CD4-positive, alpha-beta T cell treated with Interferon alpha-2 for 1 hour (primary cell): Measurements from ENCODE around the gene GRK5.
"Not testable (repeated sequence)": the region's sequence is repeated elsewhere in the genome, so short reads cannot be mapped to it uniquely, and the experiment has no call there.

Experiments used
- DNase-seq, 2 donors: peaks; one replicate each; pipeline ENCODE4 v3.0.0-alpha.2; 2020 to 2022

GRK5 gene

DNA sequence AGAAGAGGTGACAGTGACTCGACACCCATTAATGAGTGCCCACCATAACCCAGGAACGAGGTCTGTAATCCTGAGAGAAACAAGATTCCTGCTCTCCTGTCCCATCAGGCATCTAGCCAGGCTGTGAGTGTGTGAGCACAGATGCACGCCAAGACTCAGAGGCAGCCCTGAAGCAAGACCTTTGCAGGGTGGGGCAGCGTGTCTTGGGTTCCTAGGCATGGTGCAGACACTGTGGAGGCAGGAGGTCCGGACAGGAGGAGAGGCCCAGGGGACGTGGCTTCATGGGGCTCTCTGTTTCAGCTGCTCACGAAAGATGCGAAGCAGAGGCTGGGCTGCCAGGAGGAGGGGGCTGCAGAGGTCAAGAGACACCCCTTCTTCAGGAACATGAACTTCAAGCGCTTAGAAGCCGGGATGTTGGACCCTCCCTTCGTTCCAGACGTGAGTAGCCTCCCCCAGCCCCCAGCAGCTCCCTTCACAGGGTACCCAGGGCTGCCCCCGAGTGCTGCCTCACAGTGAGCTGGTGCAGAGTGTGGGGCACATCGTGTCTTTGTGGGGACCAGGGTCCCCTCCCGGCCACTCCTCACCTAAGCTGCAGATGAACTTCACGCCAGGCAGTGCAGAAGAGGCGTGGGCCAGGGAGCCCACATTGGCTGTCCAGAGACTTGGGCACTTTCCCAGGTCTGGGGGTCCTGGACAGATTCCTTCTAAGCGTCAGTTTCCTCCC lies 240.6 kb downstream of the GRK5 start:
- no peak for DNase-seq

DNA sequence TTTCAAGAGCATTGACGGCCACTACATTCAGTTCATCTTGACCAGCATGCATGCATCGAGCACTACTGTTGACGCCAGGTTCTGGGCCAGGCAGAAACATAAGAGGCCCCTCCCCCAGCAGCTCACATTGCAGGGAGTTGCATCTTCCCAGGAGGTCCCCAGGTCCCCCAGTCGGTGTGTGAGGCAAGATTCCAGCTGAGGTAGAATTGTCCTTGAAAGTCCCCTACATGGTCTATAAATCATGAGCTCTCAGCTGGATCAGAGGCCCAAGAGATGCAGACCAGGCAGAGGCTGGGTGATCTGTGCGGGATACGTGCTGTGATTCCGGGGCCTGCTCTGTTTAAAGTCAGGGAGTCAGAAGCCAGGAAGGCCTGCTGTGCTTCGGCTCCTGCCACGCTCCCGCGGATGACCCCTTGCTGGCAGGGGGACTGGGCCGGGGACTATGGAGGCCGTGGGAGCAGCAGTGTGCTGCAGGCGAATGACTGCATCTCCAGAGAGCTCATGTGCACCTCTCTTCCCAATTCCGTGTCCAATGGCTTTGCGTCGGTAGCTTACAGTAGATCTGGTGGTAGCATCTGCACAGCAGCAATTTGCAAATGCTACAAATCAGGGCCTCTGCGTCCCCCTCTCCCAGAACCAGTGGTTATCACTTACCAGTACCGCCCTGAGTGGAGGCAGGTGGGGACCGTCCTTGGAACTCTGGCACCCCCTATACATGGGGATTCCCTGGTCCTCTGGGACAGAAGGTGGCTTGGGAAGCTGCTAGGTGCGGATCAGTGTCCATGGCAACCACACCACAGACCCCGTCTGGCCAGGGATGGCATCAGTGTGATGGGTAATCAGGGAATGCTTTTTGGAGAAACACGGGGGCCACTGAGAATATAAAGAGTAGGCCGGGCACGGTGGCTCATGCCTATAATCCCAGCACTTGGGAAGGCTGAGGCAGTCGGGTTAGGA lies 241.5 kb downstream of the GRK5 start:
- DNase-seq: no peak

DNA sequence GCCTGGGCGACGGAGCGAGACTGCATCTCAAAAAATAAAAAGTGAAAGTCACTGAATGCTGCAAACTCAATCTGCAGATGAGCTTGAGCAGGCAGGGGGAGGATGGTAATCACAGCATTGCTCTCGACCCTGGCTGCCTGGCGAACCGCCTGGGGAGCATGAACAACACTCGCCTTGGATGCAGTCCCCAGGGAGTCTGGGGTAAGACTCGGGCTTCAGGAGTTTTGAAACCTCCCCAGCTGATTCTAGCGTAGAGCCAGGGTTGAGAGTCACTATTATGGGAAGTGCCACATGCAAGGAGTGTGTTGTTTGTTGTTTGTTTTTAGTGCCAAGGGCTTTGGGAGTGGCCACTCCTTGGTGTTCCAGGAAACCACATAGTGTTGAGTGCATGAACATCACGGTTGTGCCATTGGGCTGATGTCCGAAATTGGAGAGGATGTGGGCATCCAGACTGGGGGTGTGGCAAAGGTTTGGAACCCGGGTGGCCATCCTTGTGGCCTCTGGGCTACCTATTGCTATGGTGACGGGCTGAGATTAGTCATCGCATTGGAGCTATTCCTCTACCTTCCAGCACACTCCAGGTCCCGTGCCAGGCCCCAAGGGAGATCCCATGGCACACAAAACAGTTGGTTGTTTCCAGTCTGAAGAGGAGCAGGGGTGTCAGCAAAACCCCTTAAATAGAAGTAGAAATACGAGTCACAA lies 242.5 kb downstream of the GRK5 start:
- no peak for DNase-seq

DNA sequence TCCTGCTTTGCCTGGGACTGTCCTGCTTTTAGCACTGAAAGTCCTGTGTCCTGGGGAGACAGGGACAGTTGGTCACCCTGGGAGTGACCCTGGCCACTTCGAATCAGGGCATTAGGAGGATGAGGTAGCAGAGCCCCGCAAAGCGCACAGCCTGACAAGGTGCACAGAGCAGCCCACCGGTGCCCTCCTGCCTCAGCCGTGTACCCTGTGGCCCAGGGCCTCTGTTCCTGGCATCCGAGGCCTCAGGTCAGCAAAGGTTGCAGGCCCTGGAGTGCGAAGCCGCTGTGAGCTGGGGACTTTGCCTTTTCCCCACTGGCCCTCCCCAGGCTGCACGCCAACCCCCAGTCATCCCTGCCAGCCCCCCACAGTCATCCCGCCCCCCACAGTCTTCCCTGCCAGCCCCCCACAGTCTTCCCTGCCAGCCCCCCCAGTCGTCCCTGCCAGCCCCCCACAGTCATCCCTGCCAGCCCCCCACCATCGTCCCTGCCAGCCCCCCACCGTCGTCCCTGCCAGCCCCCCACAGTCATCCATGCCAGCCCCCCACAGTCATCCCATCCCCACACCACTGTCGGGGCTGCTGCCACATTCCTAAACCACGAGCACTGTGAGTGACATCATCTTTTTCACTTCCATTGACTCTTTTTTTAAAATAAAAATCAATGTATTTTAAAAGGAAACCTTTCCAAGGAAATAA lies 243.4 kb downstream of the GRK5 start:
- DNase-seq: no peak

DNA sequence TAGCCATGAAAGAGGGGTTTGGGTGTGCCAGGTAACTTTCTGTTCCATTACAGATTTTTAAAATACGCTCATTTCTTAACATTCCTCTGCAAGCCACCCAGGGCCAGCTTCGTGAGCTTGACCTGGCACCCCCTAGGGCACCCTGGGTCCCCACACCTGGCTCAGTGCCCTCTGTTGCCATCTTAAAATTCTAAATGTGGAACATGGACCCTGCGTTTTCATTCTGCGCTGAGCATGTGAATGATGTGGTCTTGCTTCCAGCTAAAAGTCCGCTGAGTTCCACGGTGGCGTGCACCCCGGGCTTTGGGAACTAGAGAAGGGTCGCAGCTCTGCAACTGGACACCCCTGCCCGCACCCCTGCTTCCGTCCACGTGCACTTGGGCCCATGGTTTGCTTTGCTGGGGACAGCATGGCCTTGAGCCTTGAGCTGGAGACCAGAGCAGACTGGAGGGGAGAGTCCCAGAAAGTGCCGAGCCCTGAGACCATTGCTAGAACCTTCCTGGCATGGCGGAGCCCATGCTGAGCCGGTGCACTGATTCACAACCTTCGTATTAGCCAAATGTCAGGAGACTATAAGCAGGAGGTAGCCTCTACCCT lies 244.0 kb downstream of the GRK5 start:
- no peak for DNase-seq

DNA sequence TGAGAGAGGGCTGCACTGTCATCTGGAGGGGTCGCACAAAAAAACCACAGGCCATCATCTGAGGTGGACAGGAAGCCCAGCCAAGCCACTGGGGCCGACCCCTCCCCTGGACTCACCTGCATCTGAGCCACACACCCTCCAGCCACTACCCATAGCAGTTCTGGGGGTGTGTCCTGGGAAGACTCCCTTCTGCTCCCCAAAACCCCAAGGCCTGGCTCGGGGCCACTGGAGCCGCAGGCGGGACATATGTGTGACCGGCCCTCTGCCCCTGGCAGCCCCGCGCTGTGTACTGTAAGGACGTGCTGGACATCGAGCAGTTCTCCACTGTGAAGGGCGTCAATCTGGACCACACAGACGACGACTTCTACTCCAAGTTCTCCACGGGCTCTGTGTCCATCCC lies 245.0 kb downstream of the GRK5 start:
- DNase-seq: no peak

DNA sequence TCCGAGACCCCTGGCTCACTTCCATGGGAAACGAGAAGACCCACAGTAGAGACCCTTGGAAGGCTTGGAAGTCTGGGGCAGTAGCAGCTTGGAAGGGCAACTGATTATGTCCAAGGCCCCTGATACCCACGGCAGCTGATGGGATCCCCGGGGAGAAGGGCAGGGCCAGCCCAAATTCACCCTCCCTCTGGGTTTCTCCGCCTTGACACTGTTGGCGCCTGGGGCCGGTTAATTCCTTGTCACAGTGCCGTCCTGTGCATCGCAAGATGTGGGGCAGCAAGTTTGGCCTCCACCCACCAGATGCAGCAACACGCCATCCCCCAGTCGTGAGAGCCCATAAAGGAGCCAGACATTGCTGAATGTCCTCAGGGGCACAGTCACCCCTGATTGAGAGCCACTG lies 245.9 kb downstream of the GRK5 start:
- no peak for DNase-seq

DNA sequence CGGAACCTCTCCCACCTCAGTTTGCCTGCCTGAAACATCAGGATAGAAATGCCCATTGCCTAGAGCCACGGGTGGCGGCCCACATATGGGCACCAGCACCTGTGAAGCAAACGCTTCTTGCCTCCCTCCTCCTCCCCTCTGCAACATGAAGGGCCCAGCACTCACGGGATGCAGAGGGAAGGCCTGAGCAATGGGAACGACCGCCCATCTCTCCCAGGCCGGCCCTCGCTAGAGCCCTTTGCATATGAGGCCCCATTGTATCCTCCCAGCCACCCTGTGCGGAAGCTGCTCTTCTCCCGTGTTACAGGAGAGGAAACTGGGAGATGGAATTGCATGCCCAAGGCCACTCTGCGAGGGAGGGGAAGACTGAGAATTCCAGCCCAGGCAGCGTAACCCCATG lies 246.9 kb downstream of the GRK5 start:
- DNase-seq: no peak

DNA sequence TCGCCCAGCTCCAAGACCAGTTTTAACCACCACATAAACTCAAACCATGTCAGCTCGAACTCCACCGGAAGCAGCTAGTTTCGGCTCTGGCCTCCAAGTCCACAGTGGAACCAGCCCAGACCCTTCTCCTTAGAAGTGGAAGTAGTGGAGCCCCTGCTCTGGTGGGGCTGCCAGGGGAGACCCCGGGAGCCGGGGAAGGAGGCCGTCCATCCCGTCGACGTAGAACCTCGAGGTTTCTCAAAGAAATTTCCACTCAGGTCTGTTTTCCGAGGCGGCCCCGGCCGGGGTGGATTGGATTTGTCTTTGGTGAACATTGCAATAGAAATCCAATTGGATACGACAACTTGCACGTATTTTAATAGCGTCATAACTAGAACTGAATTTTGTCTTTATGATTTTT lies 247.6 kb downstream of the GRK5 start:
- DNase-seq: no peak

DNA sequence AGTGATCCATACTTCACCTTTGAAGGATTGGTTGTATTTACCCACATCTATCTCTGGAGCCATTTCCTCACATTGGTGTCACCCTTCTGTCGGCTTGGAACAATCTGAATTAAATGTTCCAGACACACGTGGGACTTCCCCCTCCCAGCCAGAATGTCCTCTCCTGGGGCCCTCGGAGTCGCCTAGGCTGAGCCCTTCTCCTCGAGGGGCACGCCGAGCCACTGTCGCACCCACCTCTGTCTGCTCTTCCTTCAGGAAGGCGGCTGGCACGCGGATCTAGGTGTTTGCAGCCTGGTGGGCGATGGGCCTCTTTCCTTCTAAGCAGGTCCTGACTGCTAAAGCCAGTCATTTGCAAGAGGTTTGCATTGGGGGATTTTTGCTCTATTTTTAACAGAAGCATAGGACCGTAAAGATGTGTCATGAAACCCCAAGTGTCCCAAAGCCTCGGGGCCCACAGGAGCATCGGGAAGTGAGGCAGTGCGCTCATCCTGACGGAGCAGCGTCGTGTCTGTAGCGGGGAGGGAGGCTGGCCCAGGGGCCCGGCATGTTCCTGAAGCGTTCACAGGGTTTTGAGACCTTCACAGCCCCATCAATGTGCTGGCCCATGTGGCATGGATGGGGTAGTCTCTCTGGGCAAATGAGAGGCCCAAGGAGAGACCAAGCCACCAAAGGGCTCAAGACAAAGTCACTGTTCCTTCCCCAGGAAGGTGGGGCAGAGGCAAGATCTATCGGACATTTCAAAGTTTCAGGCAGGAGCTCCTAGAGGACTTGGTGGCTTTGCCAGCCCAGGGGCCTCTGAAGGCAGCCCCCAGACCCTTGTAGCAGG lies 248.5 kb downstream of the GRK5 start:
- DNase-seq: no peak

DNA sequence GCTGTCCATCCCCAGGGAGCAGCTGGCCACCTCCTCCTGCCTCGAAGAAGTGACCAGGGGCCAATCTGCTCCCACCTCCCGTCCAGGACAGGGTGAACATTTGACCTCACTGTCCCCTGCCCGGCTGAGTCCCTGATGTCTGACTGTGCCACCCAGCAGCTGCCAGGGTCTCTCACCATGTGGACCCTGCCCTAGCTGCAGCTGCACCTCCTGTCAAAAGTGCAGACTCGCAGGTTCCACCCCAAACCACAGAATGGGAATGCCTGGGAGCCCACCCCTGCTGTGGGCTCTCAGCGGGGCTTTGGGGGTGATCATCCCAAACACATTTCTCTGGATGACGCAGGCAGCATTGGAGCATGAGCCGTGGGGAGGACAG lies 249.1 kb downstream of the GRK5 start:
- no peak for DNase-seq

DNA sequence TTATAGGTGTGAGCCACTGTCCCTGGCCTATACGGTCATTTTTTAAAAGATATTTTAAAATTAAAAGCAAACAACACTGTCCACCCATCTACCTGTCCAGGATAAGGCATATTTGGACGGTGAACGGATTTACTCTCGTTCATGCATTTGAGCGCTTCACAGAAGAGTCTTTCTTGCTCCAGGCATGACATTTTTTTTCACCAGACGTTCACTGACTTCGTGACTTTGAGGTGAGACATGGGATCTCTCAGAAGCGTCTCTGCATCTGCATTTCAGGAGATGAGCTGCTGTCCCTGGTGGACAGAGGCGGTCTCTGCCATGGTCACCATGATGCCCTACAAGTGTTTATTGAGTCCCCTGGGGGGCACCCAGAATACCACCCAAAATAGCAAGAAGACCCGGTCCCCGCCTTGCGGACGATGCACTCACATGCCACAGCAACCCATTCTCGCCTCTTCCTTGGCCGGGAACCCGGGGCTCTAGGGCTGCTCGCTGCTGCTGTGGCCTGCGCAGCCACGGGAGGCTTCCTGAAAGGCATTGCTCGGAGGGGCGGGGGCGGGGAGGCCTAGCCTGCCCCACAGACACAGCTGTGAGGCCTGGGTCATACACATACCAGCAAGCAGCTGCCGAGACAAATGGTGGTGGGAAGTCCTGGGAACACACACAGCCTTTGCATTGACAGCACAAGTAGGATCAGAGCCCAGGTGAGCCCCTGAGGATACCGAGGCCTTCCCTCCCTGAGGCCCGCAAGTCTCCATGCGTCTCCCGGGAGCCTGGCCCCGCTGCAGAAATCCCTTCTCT lies 250.8 kb downstream of the GRK5 start:
- DNase-seq: no peak

DNA sequence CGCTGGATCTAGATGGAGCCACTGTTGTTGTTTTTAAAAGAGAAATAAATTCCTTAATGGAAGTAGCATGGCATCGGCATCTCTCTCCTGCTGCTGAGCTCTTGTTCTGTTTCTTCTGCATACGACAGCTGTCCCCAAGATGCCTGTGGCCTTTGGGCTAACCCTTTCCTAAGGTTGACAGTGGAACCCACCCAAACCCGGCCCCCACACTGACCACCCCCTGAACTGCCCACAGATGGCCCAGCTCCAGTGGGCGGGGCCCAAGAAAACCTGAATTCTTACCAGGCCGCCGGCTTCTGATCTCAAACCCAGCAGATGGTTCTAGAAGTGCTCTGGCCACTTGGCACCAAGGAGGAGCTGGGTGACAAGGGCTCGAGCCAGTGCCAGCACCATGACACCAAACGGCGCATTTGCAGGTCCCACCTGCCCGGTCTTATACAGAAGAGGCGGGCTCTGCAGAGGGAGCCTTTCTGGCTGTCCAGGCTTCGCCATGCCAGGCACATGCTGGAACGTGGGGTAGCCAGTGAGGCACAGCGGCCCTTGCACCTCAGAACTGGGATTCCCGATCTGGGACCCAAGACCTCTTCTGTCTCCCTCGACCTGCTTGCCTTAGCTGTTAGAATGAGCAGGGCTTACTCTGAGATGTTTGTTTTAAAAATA lies 252.4 kb downstream of the GRK5 start:
- DNase-seq: no peak

DNA sequence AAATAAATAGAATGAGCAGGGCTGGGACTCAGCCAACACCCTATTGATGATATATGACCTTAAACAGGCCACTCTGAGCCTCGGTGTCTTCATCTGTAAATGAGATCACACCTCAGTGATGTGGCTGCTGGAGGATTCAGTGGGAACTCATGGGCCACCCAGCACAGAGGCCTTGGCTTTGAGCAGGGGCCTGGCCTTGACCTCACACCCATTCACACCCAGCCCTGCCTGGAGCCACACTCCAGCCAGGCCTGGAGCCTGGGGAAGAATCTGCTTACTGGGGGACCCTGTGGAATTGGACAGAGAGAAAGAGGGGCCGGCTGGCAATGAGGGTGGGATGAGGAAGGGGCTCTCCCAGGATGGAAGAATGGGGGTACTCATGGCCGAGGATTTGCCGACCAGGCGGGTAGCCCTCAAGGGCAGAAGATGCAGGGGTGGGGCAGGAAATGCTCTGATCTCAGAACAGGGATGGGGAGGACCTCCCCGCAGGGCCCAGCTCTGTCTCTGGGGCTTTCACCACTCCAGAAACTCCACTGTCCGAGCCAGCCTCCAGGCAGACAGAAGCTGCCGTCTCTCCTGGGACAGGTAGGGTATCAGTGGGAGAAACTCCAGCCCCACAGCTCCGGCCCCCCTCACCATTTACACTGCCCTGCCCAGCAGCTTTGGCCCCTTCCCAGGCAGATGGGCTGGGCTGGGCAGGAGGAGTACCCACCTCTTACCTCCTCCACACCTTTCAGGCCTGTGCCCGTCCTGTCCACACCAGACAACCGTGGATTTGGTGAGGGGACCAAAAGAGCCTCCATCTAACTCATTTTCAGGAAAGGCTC lies 253.2 kb downstream of the GRK5 start:
- DNase-seq: no peak

DNA sequence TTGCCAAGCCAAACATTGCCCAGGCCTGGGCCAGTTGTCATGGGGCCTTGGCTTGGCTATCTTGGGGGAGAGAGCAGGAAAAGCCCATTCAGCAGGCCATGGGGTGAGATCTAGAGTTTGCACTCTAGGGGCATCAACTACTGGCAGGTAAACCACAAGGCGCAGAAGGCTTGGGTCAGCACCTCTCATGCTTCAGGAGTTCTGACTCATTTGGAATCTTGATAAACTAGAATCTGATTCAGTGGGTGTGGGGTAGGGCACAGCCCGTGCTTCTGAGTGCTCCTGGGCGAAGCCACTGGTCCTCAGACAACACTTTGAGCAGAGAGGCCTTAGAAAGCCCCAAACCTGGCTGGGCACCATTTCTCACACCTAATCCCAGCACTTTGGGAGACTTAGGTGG lies 254.0 kb downstream of the GRK5 start:
- DNase-seq: no peak

DNA sequence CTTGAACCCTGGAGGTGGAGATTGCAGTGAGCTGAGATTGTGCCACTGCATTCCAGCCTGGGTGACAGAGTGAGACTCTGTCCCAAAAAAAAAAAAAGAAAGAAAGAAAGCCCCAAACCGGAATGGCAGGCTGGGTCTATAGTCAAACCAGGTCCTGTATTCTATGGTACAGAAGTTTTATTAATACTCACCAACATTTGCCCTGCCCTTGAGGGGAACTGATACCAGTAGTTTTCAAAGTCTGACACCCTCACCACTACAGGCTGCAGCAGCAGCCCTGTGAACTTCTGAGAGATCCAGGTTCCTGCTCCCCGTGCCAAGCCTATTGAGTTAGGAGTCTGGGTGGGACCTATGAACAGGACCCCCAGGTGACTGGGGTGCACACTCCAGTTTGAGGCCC lies 254.6 kb downstream of the GRK5 start:
- DNase-seq: no peak

DNA sequence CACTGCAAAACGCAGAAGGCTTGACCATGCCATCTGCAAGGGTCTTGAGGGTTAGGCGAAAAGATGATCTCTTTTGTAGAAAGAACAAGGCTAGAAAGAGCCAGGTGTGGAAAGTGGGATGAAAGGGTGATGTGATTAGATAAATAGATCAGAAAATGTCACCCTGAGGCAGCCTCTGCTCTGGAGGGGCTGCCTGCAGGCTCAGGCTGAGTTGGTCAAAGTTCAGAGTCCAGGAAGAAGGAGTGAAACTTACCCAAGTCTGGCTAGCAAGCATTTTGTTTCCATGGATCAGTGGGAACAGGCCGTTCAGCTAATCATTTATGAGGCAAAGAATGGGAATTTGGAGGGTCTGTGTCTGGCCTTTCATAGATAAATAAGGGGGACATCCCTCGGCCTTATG lies 255.4 kb downstream of the GRK5 start:
- DNase-seq: no peak

DNA sequence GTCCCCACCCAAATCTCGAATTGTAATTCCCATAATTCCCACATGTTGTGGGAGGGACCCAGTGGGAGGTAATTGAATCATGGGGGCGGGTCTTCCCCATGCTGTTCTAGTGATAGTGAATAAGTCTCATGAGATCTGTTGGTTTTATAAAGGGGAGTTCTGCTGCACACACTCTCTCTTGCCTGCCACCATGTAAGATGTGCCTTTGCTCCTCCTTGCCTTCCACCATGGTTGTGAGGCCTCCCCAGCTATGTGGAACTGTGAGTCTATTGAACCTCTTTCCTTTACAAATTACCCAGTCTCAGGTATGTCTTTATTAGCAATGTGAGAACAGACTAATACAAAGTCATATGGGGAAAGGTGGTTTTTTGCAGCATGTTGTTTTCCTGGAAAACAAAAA lies 255.8 kb downstream of the GRK5 start:
- DNase-seq: not testable (repeated sequence)

DNA sequence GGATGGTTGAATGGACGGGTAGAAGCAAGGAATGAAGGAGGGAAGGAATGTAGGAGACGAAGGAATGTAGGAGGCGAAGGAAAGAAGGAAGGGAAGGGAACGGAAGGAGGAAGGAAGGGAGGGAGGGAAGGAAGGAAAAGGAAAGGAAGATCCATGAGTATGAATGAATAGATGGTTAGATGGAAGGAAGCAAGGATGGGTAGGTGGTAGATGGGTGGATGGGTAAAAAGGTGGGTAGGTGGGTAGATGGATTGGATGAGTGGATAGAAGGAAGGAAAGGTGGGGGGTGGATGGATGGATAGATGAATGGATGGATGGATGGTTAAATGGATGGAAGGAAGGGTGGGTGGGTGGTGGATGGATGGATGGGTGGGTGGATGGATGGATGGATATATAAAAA lies 257.7 kb downstream of the GRK5 start:
- no peak for DNase-seq
